CD8-positive, alpha-beta memory T cell (primary cell): ENCODE results near the gene DTX1. TPM values are rescaled to one million over a fixed set of nuclear protein-coding genes. Genes with fewer than 3 reads are reported as not detected.

Experiments
- CTCF ChIA-PET: fragments of 350-600 bp; sonication (Branson Sonifier 250); formaldehyde crosslinking; loops from one replicate; lab custom pipeline; 2021; ENCODE audit warnings: antibody characterized with exemption; lab: Charles Lee
- POLR2A ChIA-PET: fragments of 350-600 bp; sonication (Branson Sonifier 250); formaldehyde crosslinking; loops from one replicate; lab custom pipeline; 2021; ENCODE audit warnings: antibody characterized with exemption; lab: Charles Lee
- DNase-seq, 5 donors: peaks; one replicate each; pipeline versions ENCODE4 v3.0.0 to v3.0.0-alpha.2; 2020 to 2022; ENCODE audit warnings: mixed read lengths in 1 of 5
- H3K27ac ChIP-seq: one replicate; pipeline ENCODE4 v1.7.0; 2013; ENCODE audit warnings: low read depth, mild to moderate bottlenecking, low read length, moderate library complexity
- H3K27me3 ChIP-seq: 2 replicates; pipeline ENCODE4 v1.7.0; 2013; ENCODE audit warnings: low read length, mild to moderate bottlenecking; ENCODE audit not compliant: insufficient read depth, poor library complexity, severe bottlenecking
- H3K36me3 ChIP-seq: 2 replicates; pipeline ENCODE4 v1.7.0; 2013; ENCODE audit warnings: mild to moderate bottlenecking, low read length, moderate library complexity; ENCODE audit not compliant: insufficient read depth
- H3K4me1 ChIP-seq: 2 replicates; pipeline ENCODE4 v1.7.0; 2013; ENCODE audit warnings: mild to moderate bottlenecking, low read length, moderate library complexity; ENCODE audit not compliant: insufficient read depth
- H3K4me3 ChIP-seq: 2 replicates; pipeline ENCODE4 v1.7.0; 2013; ENCODE audit warnings: mild to moderate bottlenecking, low read length
- H3K9me3 ChIP-seq: 2 replicates; pipeline ENCODE4 v1.7.0; 2013; ENCODE audit warnings: mild to moderate bottlenecking, low read length
- H3K27ac Mint-ChIP-seq, 8 donors: one replicate each; pipeline ENCODE4 v1.8.0; 2020 to 2021; ENCODE audit warnings: mixed read lengths in 8 of 8, mild to moderate bottlenecking in 6 of 8, inconsistent platforms in 3 of 8, moderate library complexity in 3 of 8
- H3K27me3 Mint-ChIP-seq, 2 donors: one replicate each; pipeline ENCODE4 v1.8.0; 2020 to 2021; ENCODE audit warnings: mixed read lengths in 2 of 2, mild to moderate bottlenecking in 1 of 2, moderate library complexity in 1 of 2
- H3K36me3 Mint-ChIP-seq, 3 donors: one replicate each; pipeline ENCODE4 v1.8.0; 2020 to 2021; ENCODE audit warnings: mixed read lengths in 3 of 3, inconsistent platforms in 1 of 3, mild to moderate bottlenecking in 1 of 3
- H3K4me1 Mint-ChIP-seq, 3 donors: one replicate each; pipeline ENCODE4 v1.8.0; 2020 to 2021; ENCODE audit warnings: mixed read lengths in 3 of 3, inconsistent platforms in 1 of 3, mild to moderate bottlenecking in 1 of 3
- H3K4me3 Mint-ChIP-seq, 7 donors: one replicate each; pipeline ENCODE4 v1.8.0; 2020 to 2021; ENCODE audit warnings: mixed read lengths in 7 of 7, mild to moderate bottlenecking in 6 of 7, moderate library complexity in 4 of 7, inconsistent platforms in 2 of 7
- H3K9me3 Mint-ChIP-seq, 5 donors: one replicate each; pipeline ENCODE4 v1.8.0; 2020 to 2022; ENCODE audit warnings: mixed read lengths in 5 of 5, mild to moderate bottlenecking in 3 of 5, moderate library complexity in 2 of 5, inconsistent platforms in 1 of 5
- polyA plus RNA-seq: library from polyadenylated mRNA; unstranded; fragments of 300-500 nt; fragmentation: Illumina TruSeq; gene quantifications from one replicate; pipeline ENCODE4 v1.2.3, GENCODE V29; 2021
- total RNA-seq, 2 experiments: library from RNA; stranded (reverse); gene quantifications; one replicate each; pipeline ENCODE4 v1.2.3, GENCODE V29; 2021

Gene DTX1
- total and polyA plus RNA-seq, 3 experiments from 2014 or later, result 0.98 to 2.2 (median 2.0) TPM

GRCh38 chr12:113108308-113108707, 51.8 kb downstream of the DTX1 start:
- H3K36me3 ChIP-seq, result no peaks in the 10 kb centered on the region
- ChIA-PET CTCF (no interaction called here), POLR2A (no interaction called here)

GRCh38 chr12:113109360-113109759, 52.8 kb downstream of the DTX1 start:
- no peak for DNase-seq
- H3K27me3 ChIP-seq, result no peaks in the 10 kb centered on the region
- H3K27ac Mint-ChIP-seq, result peak overlapping the region; percentile 27 to 95 (median 92)
- POLR2A ChIA-PET, result interaction anchor here (0.8 kb wide), 1 partner anchor 152 kb away, joined by 6 read pairs; no protein-coding TSS in a partner anchor
- no peak overlapping the region for H3K4me3 ChIP-seq
- H3K4me1 Mint-ChIP-seq, result peaks cover 16 to 26% (median 17%) of the 10 kb centered on the region in 3 donors
- no peaks in the 10 kb centered on the region for H3K9me3 Mint-ChIP-seq
- no peaks in the 10 kb centered on the region for H3K36me3 Mint-ChIP-seq
- H3K36me3 ChIP-seq, result no peaks in the 10 kb centered on the region
- no peak overlapping the region for H3K27ac ChIP-seq
- peak overlapping the region in 2 of 7 donors; percentile 33 to 58 for H3K4me3 Mint-ChIP-seq
- H3K9me3 ChIP-seq, result no peaks in the 10 kb centered on the region
- CTCF ChIA-PET, result interaction anchor here (1.0 to 1.3 kb wide), 3 partner anchors 11 to 65 kb away, joined by 3 to 4 read pairs (median 4); no protein-coding TSS in a partner anchor
- H3K27me3 Mint-ChIP-seq, result peaks cover 0 to 3% of the 10 kb centered on the region in 2 donors
- peaks cover 6% of the 10 kb centered on the region for H3K4me1 ChIP-seq

More at GRCh38 chr12:113108308-113108707, 51.8 kb downstream of the DTX1 start:
- Mint-ChIP-seq H3K27me3 (peaks cover 0 to 3% of the 10 kb centered on the region in 2 donors), H3K9me3 (no peaks in the 10 kb centered on the region), H3K36me3 (no peaks in the 10 kb centered on the region), H3K27ac (peak overlapping the region in 4 of 8 donors; percentile 34 to 85 (median 63)), H3K4me1 (peaks cover 20 to 35% (median 23%) of the 10 kb centered on the region in 3 donors), H3K4me3 (no peak overlapping the region)
- Histone ChIP-seq H3K27ac (no peak overlapping the region), H3K4me1 (peaks cover 10% of the 10 kb centered on the region), H3K27me3 (no peaks in the 10 kb centered on the region), H3K4me3 (no peak overlapping the region), H3K9me3 (no peaks in the 10 kb centered on the region)
- DNase-seq, result no peak

GRCh38 chr12:113109872-113110599, 53.5 kb downstream of the DTX1 start:
- H3K27me3 Mint-ChIP-seq, result peaks cover 0 to 3% of the 10 kb centered on the region in 2 donors
- Histone ChIP-seq H3K4me3 (no peak overlapping the region), H3K4me1 (peaks cover 6% of the 10 kb centered on the region), H3K36me3 (no peaks in the 10 kb centered on the region), H3K27ac (no peak overlapping the region), H3K9me3 (no peaks in the 10 kb centered on the region), H3K27me3 (no peaks in the 10 kb centered on the region)
- H3K36me3 Mint-ChIP-seq, result no peaks in the 10 kb centered on the region
- no peaks in the 10 kb centered on the region for H3K9me3 Mint-ChIP-seq
- peaks cover 15 to 20% (median 17%) of the 10 kb centered on the region in 3 donors for H3K4me1 Mint-ChIP-seq
- POLR2A ChIA-PET, result interaction anchor here (0.6 kb wide), 1 partner anchor 31 kb away, joined by 3 read pairs; no protein-coding TSS in a partner anchor
- peak overlapping the region in 3 of 7 donors; percentile 16 to 58 (median 33) for H3K4me3 Mint-ChIP-seq
- CTCF ChIA-PET, result interaction anchor here (0.5 to 1.3 kb wide), 3 partner anchors 12 to 1707 kb away, joined by 3 to 4 read pairs (median 3); no protein-coding TSS in a partner anchor
- peak in 2 of 5 donors; percentile 20 to 46 for DNase-seq
- peak overlapping the region; percentile 27 to 95 (median 92) for H3K27ac Mint-ChIP-seq

GRCh38 chr12:113111247-113111646, 54.7 kb downstream of the DTX1 start:
- CTCF ChIA-PET, result no interaction called here
- peaks cover 15 to 20% (median 17%) of the 10 kb centered on the region in 3 donors for H3K4me1 Mint-ChIP-seq
- no peaks in the 10 kb centered on the region for H3K9me3 ChIP-seq
- no peak overlapping the region for H3K27ac ChIP-seq
- H3K4me3 ChIP-seq, result no peak overlapping the region
- no peak for DNase-seq
- H3K4me1 ChIP-seq, result peaks cover 6% of the 10 kb centered on the region
- no peaks in the 10 kb centered on the region for H3K36me3 ChIP-seq
- POLR2A ChIA-PET, result no interaction called here
- H3K36me3 Mint-ChIP-seq, result no peaks in the 10 kb centered on the region
- peak overlapping the region in 4 of 8 donors; percentile 57 to 91 (median 74) for H3K27ac Mint-ChIP-seq
- no peaks in the 10 kb centered on the region for H3K9me3 Mint-ChIP-seq
- H3K27me3 ChIP-seq, result no peaks in the 10 kb centered on the region
- no peak overlapping the region for H3K4me3 Mint-ChIP-seq
- peaks cover 0 to 3% of the 10 kb centered on the region in 2 donors for H3K27me3 Mint-ChIP-seq

- Histone ChIP-seq H3K4me3 (no peak overlapping the region), H3K4me1 (peaks cover 6% of the 10 kb centered on the region), H3K36me3 (no peaks in the 10 kb centered on the region), H3K27me3 (no peaks in the 10 kb centered on the region), H3K9me3 (no peaks in the 10 kb centered on the region), H3K27ac (no peak overlapping the region)
- H3K27ac Mint-ChIP-seq, result peak overlapping the region in 1 of 8 donors; percentile 61
- ChIA-PET CTCF (interaction anchor here (1.4 kb wide), 1 partner anchor 63 kb away, joined by 3 read pairs; no protein-coding TSS in a partner anchor), POLR2A (no interaction called here)
- peaks cover 15 to 20% (median 17%) of the 10 kb centered on the region in 3 donors for H3K4me1 Mint-ChIP-seq
- H3K36me3 Mint-ChIP-seq, result no peaks in the 10 kb centered on the region
- H3K4me3 Mint-ChIP-seq, result no peak overlapping the region
- no peak for DNase-seq
- H3K9me3 Mint-ChIP-seq, result no peaks in the 10 kb centered on the region
- no peaks in the 10 kb centered on the region for H3K27me3 Mint-ChIP-seq
Measured at GRCh38 chr12:113112043-113112899, 55.7 kb downstream of the DTX1 start.

GRCh38 chr12:113113397-113113796, 56.9 kb downstream of the DTX1 start:
- no peak overlapping the region for H3K27ac Mint-ChIP-seq
- H3K36me3 ChIP-seq, result no peaks in the 10 kb centered on the region
- POLR2A ChIA-PET, result no interaction called here
- no peak overlapping the region for H3K4me3 ChIP-seq
- H3K4me3 Mint-ChIP-seq, result no peak overlapping the region
- no peak for DNase-seq
- no peak overlapping the region for H3K27ac ChIP-seq
- no peaks in the 10 kb centered on the region for H3K9me3 Mint-ChIP-seq
- no peaks in the 10 kb centered on the region for H3K27me3 ChIP-seq
- peaks cover 6% of the 10 kb centered on the region for H3K4me1 ChIP-seq
- no peaks in the 10 kb centered on the region for H3K27me3 Mint-ChIP-seq
- H3K36me3 Mint-ChIP-seq, result no peaks in the 10 kb centered on the region
- CTCF ChIA-PET, result interaction anchor here (0.5 to 0.6 kb wide), 2 partner anchors 41 to 182 kb away, joined by 3 to 4 read pairs; no protein-coding TSS in a partner anchor
- H3K9me3 ChIP-seq, result no peaks in the 10 kb centered on the region
- H3K4me1 Mint-ChIP-seq, result peaks cover 15 to 20% (median 17%) of the 10 kb centered on the region in 3 donors

- H3K36me3 Mint-ChIP-seq, result no peaks in the 10 kb centered on the region
- CTCF ChIA-PET, result interaction anchor here (0.8 to 1.1 kb wide), 2 partner anchors 14 to 20 kb away, joined by 3 read pairs; no protein-coding TSS in a partner anchor
- H3K9me3 Mint-ChIP-seq, result no peaks in the 10 kb centered on the region
Measured at GRCh38 chr12:113114447-113115178, 58.1 kb downstream of the DTX1 start.

More at GRCh38 chr12:113114447-113115178, 58.1 kb downstream of the DTX1 start:
- Mint-ChIP-seq H3K27me3 (no peaks in the 10 kb centered on the region), H3K27ac (no peak overlapping the region), H3K4me1 (peaks cover 9 to 13% (median 12%) of the 10 kb centered on the region in 3 donors), H3K4me3 (no peak overlapping the region)
- Histone ChIP-seq H3K36me3 (no peaks in the 10 kb centered on the region), H3K27me3 (no peaks in the 10 kb centered on the region), H3K4me1 (peaks cover 6% of the 10 kb centered on the region), H3K9me3 (no peaks in the 10 kb centered on the region), H3K4me3 (no peak overlapping the region), H3K27ac (no peak overlapping the region)
- DNase-seq, result no peak
- POLR2A ChIA-PET, result no interaction called here
